NCI-H1436 treated with DMSO at 0.1 percent for 48 hours (cell line): ENCODE results near the gene SNN.

Experiments
- DNase-seq: peaks from one replicate; lab custom pipeline; 2025; lab: John Stamatoyannopoulos, UW

SNN gene

GRCh38 chr16:11635113-11635652 lies 33.1 kb upstream of the SNN start:
- DNase-seq: no peak

- DNase-seq: no peak
Observed at GRCh38 chr16:11635679-11636171, 32.5 kb upstream of the SNN start.

- peak; percentile 75 for DNase-seq
Observed at GRCh38 chr16:11636172-11636721, 32.0 kb upstream of the SNN start.

- no peak for DNase-seq
Observed at GRCh38 chr16:11637320-11637719, 30.9 kb upstream of the SNN start.

- no peak for DNase-seq
Observed at GRCh38 chr16:11638140-11638539, 30.1 kb upstream of the SNN start.

GRCh38 chr16:11639008-11639562 lies 29.2 kb upstream of the SNN start:
- no peak for DNase-seq

GRCh38 chr16:11639925-11640899 lies 28.0 kb upstream of the SNN start:
- DNase-seq: no peak

GRCh38 chr16:11640987-11641817 lies 27.1 kb upstream of the SNN start:
- DNase-seq: peak; percentile 27

GRCh38 chr16:11642765-11643116 lies 25.5 kb upstream of the SNN start:
- DNase-seq: no peak

- no peak for DNase-seq
Observed at GRCh38 chr16:11649276-11649675, 19.0 kb upstream of the SNN start.

- no peak for DNase-seq
Observed at GRCh38 chr16:11650641-11651591, 17.3 kb upstream of the SNN start.

- no peak for DNase-seq
Observed at GRCh38 chr16:11651796-11652195, 16.5 kb upstream of the SNN start.

GRCh38 chr16:11655655-11656054 lies 12.6 kb upstream of the SNN start:
- no peak for DNase-seq

GRCh38 chr16:11657556-11657955 lies 10.7 kb upstream of the SNN start:
- no peak for DNase-seq

GRCh38 chr16:11658896-11659708 lies 9.2 kb upstream of the SNN start:
- DNase-seq: no peak

- no peak for DNase-seq
Observed at GRCh38 chr16:11660565-11660964, 7.7 kb upstream of the SNN start.

- no peak for DNase-seq
Observed at GRCh38 chr16:11662582-11662981, 5.7 kb upstream of the SNN start.

GRCh38 chr16:11665071-11665491 lies 3.2 kb upstream of the SNN start:
- DNase-seq: no peak

GRCh38 chr16:11666103-11667055 lies 1.9 kb upstream of the SNN start:
- no peak for DNase-seq
